Lower lobe of right lung (tissue), 2 donors: ENCODE data around the gene SS18L1. TPM values are rescaled to one million over a fixed set of nuclear protein-coding genes. Genes with fewer than 3 reads are reported as not detected.

Experiments used
- ATAC-seq, 2 donors: fragments of 200-7000 bp; cut with Tn5 transposase; one replicate each; pipeline ENCODE4 v1.9.1; 2020 to 2022; ENCODE audit warnings: mild to moderate bottlenecking in 2 of 2, moderate library complexity in 2 of 2
- DNase-seq: peaks from one replicate; pipeline ENCODE4 v3.0.0-alpha.2; 2020
- H3K27ac ChIP-seq: fragments of 200-600 bp; one replicate; pipeline ENCODE4 v1.8.0; 2022
- H3K27me3 ChIP-seq: fragments of 200-600 bp; one replicate; pipeline ENCODE4 v1.8.0; 2022; ENCODE audit warnings: low read depth
- H3K36me3 ChIP-seq: fragments of 200-600 bp; one replicate; pipeline ENCODE4 v1.8.0; 2022; ENCODE audit warnings: mild to moderate bottlenecking
- H3K4me1 ChIP-seq: fragments of 200-600 bp; one replicate; pipeline ENCODE4 v1.8.0; 2022
- H3K4me3 ChIP-seq: fragments of 200-600 bp; one replicate; pipeline ENCODE4 v1.8.0; 2022; ENCODE audit warnings: mild to moderate bottlenecking
- H3K9me3 ChIP-seq: fragments of 200-600 bp; one replicate; pipeline ENCODE4 v1.8.0; 2022
- CTCF ChIP-seq: fragments of 200-600 bp; IDR thresholded peaks from one replicate; pipeline ENCODE4 v1.8.0; 2022; ENCODE audit warnings: antibody characterized with exemption, mild to moderate bottlenecking
- intact Hi-C: fragments of 100-400 bp; cut with DNase I; formaldehyde crosslinking; loops from one replicate; pipeline ENCODE4 v1.11.0; 2022
- total RNA-seq: library from RNA; stranded (reverse); fragmentation: NEBNext Ultra II Directional; extraction: Animal tissue kit (Norgen Biotek cat#: 25700); gene quantifications from one replicate; pipeline ENCODE4 v1.2.1, GENCODE V29; 2021
- donor health status: DM: no; HTN: yes; CAD: no; lungs with severe emphysema.

Gene SS18L1
- total RNA-seq, 1 donor from 2014 or later = 17.8 TPM

- ATAC-seq (no peak), DNase-seq (no peak)
- intact Hi-C loops = no loop called here
- H3K9me3 ChIP-seq = peaks cover 2% of the 10 kb centered on the region
- no peak overlapping the region for H3K4me3 ChIP-seq
- no peaks in the 10 kb centered on the region for H3K36me3 ChIP-seq
- no peak for TF ChIP-seq CTCF
- H3K27me3 ChIP-seq = peaks cover 7% of the 10 kb centered on the region
- no peak overlapping the region for H3K27ac ChIP-seq
- peaks cover 13% of the 10 kb centered on the region for H3K4me1 ChIP-seq
Observed at GRCh38 chr20:62118113-62119043, 25.2 kb upstream of the SS18L1 start.

- H3K4me1 ChIP-seq = peaks cover 20% of the 10 kb centered on the region
- no peak overlapping the region for H3K4me3 ChIP-seq
- no peaks in the 10 kb centered on the region for H3K36me3 ChIP-seq
- H3K9me3 ChIP-seq = no peaks in the 10 kb centered on the region
- peaks cover 7% of the 10 kb centered on the region for H3K27me3 ChIP-seq
- no peak overlapping the region for H3K27ac ChIP-seq
- DNase-seq (no peak), ATAC-seq (no peak)
- TF ChIP-seq CTCF = no peak
- intact Hi-C loops = no loop called here
Observed at GRCh38 chr20:62119115-62119514, 24.5 kb upstream of the SS18L1 start.

- Histone ChIP-seq H3K27ac (peak overlapping the region; percentile 90), H3K36me3 (peaks cover 6% of the 10 kb centered on the region), H3K27me3 (peaks cover 7% of the 10 kb centered on the region), H3K9me3 (no peaks in the 10 kb centered on the region), H3K4me3 (no peak overlapping the region), H3K4me1 (peaks cover 25% of the 10 kb centered on the region)
- DNase-seq (peak; percentile 76), ATAC-seq (peak; percentile 1 to 7)
- no peak for TF ChIP-seq CTCF
- intact Hi-C loops = no loop called here
Observed at GRCh38 chr20:62119591-62120364, 23.8 kb upstream of the SS18L1 start.

- H3K36me3 ChIP-seq = peaks cover 12% of the 10 kb centered on the region
- DNase-seq (no peak), ATAC-seq (no peak)
- peaks cover 25% of the 10 kb centered on the region for H3K4me1 ChIP-seq
- no peak for TF ChIP-seq CTCF
- no peaks in the 10 kb centered on the region for H3K9me3 ChIP-seq
- H3K27me3 ChIP-seq = peaks cover 7% of the 10 kb centered on the region
- no peak overlapping the region for H3K4me3 ChIP-seq
- intact Hi-C loops = no loop called here
- H3K27ac ChIP-seq = peak overlapping the region; percentile 90
Observed at GRCh38 chr20:62120365-62120762, 23.2 kb upstream of the SS18L1 start.

GRCh38 chr20:62120990-62121775 lies 22.4 kb upstream of the SS18L1 start:
- peak overlapping the region; percentile 78 for H3K4me3 ChIP-seq
- no peaks in the 10 kb centered on the region for H3K9me3 ChIP-seq
- intact Hi-C loops = no loop called here
- DNase-seq (no peak), ATAC-seq (peak; percentile 1 to 9)
- no peak for TF ChIP-seq CTCF
- peaks cover 7% of the 10 kb centered on the region for H3K27me3 ChIP-seq
- H3K27ac ChIP-seq = peak overlapping the region; percentile 90
- peaks cover 20% of the 10 kb centered on the region for H3K36me3 ChIP-seq
- H3K4me1 ChIP-seq = peaks cover 25% of the 10 kb centered on the region
